ENCODE measurements around the gene C1orf174.

- TF ChIP-seq CTCF (IDR thresholded peaks at IDR 0.05) (no peak), POLR2A (IDR thresholded peaks at IDR 0.05) (no peak)
Observed at GRCh38 chr1:3907621-3908165, 7.6 kb upstream of the C1orf174 start.
